Measurements from ENCODE around the gene E2F6. TPM values are rescaled to one million over a fixed set of nuclear protein-coding genes. Genes with fewer than 3 reads are reported as not detected.
A peak's percentile ranks its signal among the peaks of the same experiment; 100 is the strongest.

Gene E2F6
- polyA plus RNA-seq, 1 experiment, result 4.9 TPM

DNA sequence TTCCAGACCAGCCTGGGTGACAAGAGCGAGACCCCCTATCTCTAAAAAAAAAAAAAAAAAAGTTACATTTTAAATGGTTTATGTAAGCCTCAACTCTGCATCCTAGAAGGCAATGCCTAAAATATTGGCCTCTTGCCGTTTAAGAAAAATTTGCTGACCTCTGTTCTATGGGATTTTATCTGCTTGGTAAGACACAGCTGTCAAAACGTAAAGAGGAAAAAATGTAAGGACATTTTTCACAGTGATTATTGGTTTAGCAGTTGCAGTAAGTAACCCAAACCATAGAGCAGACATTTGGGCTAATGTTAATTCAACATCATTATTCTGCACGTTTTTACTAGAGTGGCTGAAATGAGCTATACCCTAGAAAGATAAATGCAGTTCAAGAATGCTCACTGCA, 14.4 kb upstream of the E2F6 start:
- no peaks in the 10 kb centered on the region for H3K36me3 ChIP-seq (ENCODE audit: control insufficient read depth, insufficient read depth, low read length)
- TF ChIP-seq, protein P1, sequence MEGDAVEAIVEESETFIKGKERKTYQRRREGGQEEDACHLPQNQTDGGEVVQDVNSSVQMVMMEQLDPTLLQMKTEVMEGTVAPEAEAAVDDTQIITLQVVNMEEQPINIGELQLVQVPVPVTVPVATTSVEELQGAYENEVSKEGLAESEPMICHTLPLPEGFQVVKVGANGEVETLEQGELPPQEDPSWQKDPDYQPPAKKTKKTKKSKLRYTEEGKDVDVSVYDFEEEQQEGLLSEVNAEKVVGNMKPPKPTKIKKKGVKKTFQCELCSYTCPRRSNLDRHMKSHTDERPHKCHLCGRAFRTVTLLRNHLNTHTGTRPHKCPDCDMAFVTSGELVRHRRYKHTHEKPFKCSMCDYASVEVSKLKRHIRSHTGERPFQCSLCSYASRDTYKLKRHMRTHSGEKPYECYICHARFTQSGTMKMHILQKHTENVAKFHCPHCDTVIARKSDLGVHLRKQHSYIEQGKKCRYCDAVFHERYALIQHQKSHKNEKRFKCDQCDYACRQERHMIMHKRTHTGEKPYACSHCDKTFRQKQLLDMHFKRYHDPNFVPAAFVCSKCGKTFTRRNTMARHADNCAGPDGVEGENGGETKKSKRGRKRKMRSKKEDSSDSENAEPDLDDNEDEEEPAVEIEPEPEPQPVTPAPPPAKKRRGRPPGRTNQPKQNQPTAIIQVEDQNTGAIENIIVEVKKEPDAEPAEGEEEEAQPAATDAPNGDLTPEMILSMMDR (IDR thresholded peaks at IDR 0.05; ENCODE audit: insufficient read depth, low read depth, low read length), result no peak
- ChIA-PET CTCF (interaction anchor here (1.5 to 5.8 kb wide), 2 partner anchors 104 to 111 kb away, joined by 5 to 195 read pairs; no protein-coding TSS in a partner anchor), POLR2A (no interaction called here)
- peaks cover 24% of the 10 kb centered on the region for H3K27me3 ChIP-seq (ENCODE audit: control insufficient read depth, insufficient read depth, low read length)
- DNase-seq (ENCODE audit: low read depth), result no peak
- H3K4me3 ChIP-seq (ENCODE audit: low read depth, low read length), result no peak overlapping the region

DNA sequence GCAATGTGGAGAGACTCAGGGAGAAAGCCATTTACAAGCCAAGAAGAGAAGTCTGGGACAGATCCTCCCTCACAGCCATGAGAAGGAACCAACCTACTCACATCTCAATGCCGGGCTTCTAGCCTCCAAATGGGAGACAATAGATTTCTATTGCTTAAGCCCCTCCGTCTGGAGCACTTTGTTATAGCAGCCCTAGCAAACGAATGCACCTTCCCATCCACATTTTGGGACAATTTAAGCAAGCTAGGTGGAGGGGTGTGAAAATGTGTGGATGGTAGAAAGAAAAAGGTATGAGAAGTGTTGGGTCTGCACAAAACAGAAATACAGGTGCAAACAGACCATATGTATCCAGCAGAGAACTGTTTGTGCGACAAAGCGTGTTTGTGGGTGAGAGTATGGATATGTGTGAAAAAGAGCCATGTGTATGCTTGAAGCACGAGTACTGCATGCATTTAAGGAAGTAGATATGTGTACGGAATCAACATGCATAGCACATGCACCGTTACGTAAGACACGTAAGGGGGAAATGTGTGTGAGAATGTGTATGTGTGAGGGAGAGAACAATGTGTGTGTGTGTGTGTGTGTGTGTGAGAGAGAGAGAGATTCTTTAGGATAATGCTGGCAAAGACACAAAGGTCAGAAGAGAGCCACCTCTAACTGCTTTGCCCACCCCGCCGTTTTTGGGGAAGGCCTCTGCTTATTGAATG, 13.1 kb upstream of the E2F6 start:
- ChIA-PET POLR2A (no interaction called here), CTCF (interaction anchor here (1.1 to 5.8 kb wide), 5 partner anchors 12 to 288 kb away, joined by 3 to 195 read pairs (median 4); no protein-coding TSS in a partner anchor)
- H3K36me3 ChIP-seq (ENCODE audit: control insufficient read depth, insufficient read depth, low read length), result no peaks in the 10 kb centered on the region
- TF ChIP-seq, protein P1 (IDR thresholded peaks at IDR 0.05; ENCODE audit: insufficient read depth, low read depth, low read length), result no peak
- peaks cover 24% of the 10 kb centered on the region for H3K27me3 ChIP-seq (ENCODE audit: control insufficient read depth, insufficient read depth, low read length)
- no peak for DNase-seq (ENCODE audit: low read depth)
- H3K4me3 ChIP-seq (ENCODE audit: low read depth, low read length), result no peak overlapping the region

DNA sequence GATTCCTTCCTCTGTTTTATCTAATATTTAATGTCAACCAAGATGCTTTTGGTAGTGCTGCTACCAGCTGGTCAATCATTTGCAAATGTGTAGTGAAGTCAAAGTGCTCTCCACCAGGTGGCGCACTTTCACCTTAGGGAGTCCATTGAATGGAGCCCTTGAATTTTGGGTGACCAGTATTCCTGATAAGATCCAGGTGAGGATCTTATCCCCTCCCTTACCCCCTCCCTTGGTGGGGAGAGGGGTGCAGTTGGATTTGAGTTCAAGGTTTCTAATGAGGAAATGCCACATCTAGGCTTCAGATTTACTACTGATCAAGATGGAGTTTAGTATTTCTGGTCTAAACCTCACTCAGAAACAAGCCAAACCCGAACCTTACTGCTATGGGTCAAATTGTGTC, 12.0 kb upstream of the E2F6 start:
- no peaks in the 10 kb centered on the region for H3K36me3 ChIP-seq (ENCODE audit: control insufficient read depth, insufficient read depth, low read length)
- DNase-seq (ENCODE audit: low read depth), result peak; percentile 16
- POLR2A ChIA-PET, result no interaction called here
- TF ChIP-seq, protein P1 (IDR thresholded peaks at IDR 0.05; ENCODE audit: insufficient read depth, low read depth, low read length), result peak; percentile 85
- no peak overlapping the region for H3K4me3 ChIP-seq (ENCODE audit: low read depth, low read length)
- H3K27me3 ChIP-seq (ENCODE audit: control insufficient read depth, insufficient read depth, low read length), result peaks cover 25% of the 10 kb centered on the region
- CTCF ChIA-PET, result interaction anchor here (0.6 to 5.8 kb wide), 19 partner anchors 8 to 1514 kb away, joined by 3 to 195 read pairs (median 4); partner anchors contain the start of gene E2F6

DNA sequence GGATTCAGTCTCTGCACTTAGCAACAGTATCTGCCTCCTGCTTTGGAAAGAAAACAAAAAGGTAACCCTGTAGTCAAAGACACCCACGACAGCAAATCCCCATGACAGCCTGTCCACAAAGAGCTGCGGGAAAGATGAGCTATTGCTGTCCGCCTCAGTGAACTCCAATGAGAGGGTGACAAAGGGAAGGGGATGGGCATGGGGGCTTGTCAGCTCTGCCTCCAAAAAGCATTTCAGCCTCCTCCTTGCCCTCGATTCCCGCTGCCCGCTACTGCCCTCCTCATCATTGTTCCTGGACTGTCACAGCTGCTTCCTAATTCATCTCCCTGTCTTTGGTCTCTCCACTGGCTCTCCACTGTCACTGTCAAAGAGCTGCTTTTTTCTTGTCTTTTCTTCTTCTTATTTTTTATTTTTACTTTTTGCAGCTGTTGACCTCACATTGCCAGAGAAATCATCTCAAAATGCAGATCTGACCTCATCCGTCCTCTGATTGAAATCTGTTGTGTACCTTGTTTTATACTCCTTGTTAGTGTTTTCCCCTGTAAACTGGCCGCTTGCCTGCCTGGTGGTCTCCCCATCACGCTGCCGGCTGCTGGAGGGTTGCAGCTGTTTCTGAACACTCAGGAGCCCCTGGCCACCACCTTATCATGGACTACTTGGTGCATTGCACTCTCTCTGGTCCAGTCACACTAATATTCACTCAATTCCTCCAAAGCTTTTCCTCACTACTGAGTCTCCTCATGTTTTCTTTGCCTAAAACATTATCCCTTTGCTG, 7.9 kb upstream of the E2F6 start:
- TF ChIP-seq, protein P1 (IDR thresholded peaks at IDR 0.05; ENCODE audit: insufficient read depth, low read depth, low read length), result no peak
- ChIA-PET POLR2A (no interaction called here), CTCF (interaction anchor here (0.5 to 3.3 kb wide), 5 partner anchors 9 to 745 kb away, joined by 3 to 38 read pairs (median 4); no protein-coding TSS in a partner anchor)
- no peak for DNase-seq (ENCODE audit: low read depth)
- no peak overlapping the region for H3K4me3 ChIP-seq (ENCODE audit: low read depth, low read length)
- peaks cover 14% of the 10 kb centered on the region for H3K27me3 ChIP-seq (ENCODE audit: control insufficient read depth, insufficient read depth, low read length)
- no peaks in the 10 kb centered on the region for H3K36me3 ChIP-seq (ENCODE audit: control insufficient read depth, insufficient read depth, low read length)

DNA sequence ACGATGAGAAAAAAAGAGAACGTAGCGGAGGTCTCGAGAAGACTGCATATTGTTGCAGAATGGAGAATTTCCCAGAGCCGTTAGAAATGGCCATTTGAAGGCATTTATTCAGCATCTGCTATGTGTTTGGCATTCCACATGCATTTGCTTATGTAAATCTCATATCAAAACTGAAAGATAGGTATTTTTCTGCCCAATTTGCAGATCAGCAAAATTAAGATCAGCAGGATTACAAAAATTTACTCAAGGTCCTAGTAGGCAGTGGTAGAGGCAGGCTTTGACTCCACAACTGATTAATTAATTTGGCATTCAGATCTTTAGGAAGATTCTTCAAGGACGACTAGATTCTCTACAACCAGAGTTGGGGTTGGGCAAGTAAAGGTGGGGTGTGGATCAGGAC, 1.8 kb upstream of the E2F6 start:
- Histone ChIP-seq H3K27me3 (ENCODE audit: control insufficient read depth, insufficient read depth, low read length) (peaks cover 2% of the 10 kb centered on the region; the same call in 1 of the 2 replicates), H3K4me3 (ENCODE audit: low read depth, low read length) (no peak overlapping the region), H3K36me3 (ENCODE audit: control insufficient read depth, insufficient read depth, low read length) (0 out of 2 replicates have a peak, but pooled peaks cover 1% of the 10 kb centered on the region)
- ChIA-PET POLR2A (no interaction called here), CTCF (interaction anchor here (0.7 to 2.7 kb wide), 2 partner anchors 116 to 117 kb away, joined by 3 to 18 read pairs; no protein-coding TSS in a partner anchor)
- TF ChIP-seq, protein P1 (IDR thresholded peaks at IDR 0.05; ENCODE audit: insufficient read depth, low read depth, low read length), result no peak
- no peak for DNase-seq (ENCODE audit: low read depth)
